Neural crest cell (in vitro differentiated cells): ENCODE measurements around the gene UBE2I. TPM values are rescaled to one million over a fixed set of nuclear protein-coding genes. Genes with fewer than 3 reads are reported as not detected.

Source experiments
- DNase-seq: peaks from one replicate; pipeline ENCODE4 v3.0.0; 2021; ENCODE audit warnings: low read depth, mixed read lengths, low spot score
- H3K27ac Mint-ChIP-seq: one replicate; pipeline ENCODE4 v1.8.0; 2021; ENCODE audit warnings: mild to moderate bottlenecking, mixed read lengths; ENCODE audit not compliant: unreplicated experiment
- H3K27me3 Mint-ChIP-seq: 2 replicates; pipeline ENCODE4 v1.8.0; 2021; ENCODE audit warnings: low read depth, mild to moderate bottlenecking, mixed read lengths
- H3K36me3 Mint-ChIP-seq: 2 replicates; pipeline ENCODE4 v1.8.0; 2021; ENCODE audit warnings: low read depth, mild to moderate bottlenecking, mixed read lengths
- H3K4me1 Mint-ChIP-seq: 2 replicates; pipeline ENCODE4 v1.8.0; 2021; ENCODE audit warnings: mixed read lengths
- H3K4me3 Mint-ChIP-seq: one replicate; pipeline ENCODE4 v1.8.0; 2021; ENCODE audit warnings: mild to moderate bottlenecking, mixed read lengths
- H3K9me3 Mint-ChIP-seq: 2 replicates; pipeline ENCODE4 v1.8.0; 2021; ENCODE audit warnings: mixed read lengths
- CTCF ChIP-seq: fragments of 200-600 bp; sonication (generic); conservative IDR thresholded peaks from 2 replicates; pipeline ENCODE4 v1.5.0; 2021; ENCODE audit warnings: antibody characterized with exemption, mild to moderate bottlenecking
- total RNA-seq: library from RNA; stranded (reverse); gene quantifications from 2 replicates; pipeline ENCODE4 v1.2.1, GENCODE V29; 2021

Gene UBE2I
- total RNA-seq, 1 donor from 2014 or later = 301 TPM

GRCh38 chr16:1310832-1311200 is 1.4 kb downstream of the UBE2I start:
- Mint-ChIP-seq H3K9me3 (no peaks in the 10 kb centered on the region), H3K27ac (peak overlapping the region; percentile 99), H3K4me1 (peaks cover 14% of the 10 kb centered on the region), H3K36me3 (peaks cover 5% of the 10 kb centered on the region), H3K4me3 (peak overlapping the region; percentile 98), H3K27me3 (peaks cover 9% of the 10 kb centered on the region)
- TF ChIP-seq CTCF = no peak
- DNase-seq = no peak

- H3K27me3 Mint-ChIP-seq = peaks cover 9% of the 10 kb centered on the region
- H3K36me3 Mint-ChIP-seq = peaks cover 8% of the 10 kb centered on the region
- no peak for TF ChIP-seq CTCF
- H3K27ac Mint-ChIP-seq = peak overlapping the region; percentile 99
- H3K4me3 Mint-ChIP-seq = peak overlapping the region; percentile 98
- DNase-seq = no peak
- peaks cover 14% of the 10 kb centered on the region for H3K4me1 Mint-ChIP-seq
- no peaks in the 10 kb centered on the region for H3K9me3 Mint-ChIP-seq
These were observed 1.8 kb downstream of the UBE2I start for GRCh38 chr16:1311212-1311737.

GRCh38 chr16:1311738-1312466 is 2.5 kb downstream of the UBE2I start:
- TF ChIP-seq CTCF = no peak
- H3K4me3 Mint-ChIP-seq = peak overlapping the region; percentile 98
- no peak overlapping the region for H3K27ac Mint-ChIP-seq
- H3K27me3 Mint-ChIP-seq = peaks cover 9% of the 10 kb centered on the region
- H3K9me3 Mint-ChIP-seq = no peaks in the 10 kb centered on the region
- H3K36me3 Mint-ChIP-seq = peaks cover 9% of the 10 kb centered on the region
- no peak for DNase-seq
- peaks cover 14% of the 10 kb centered on the region for H3K4me1 Mint-ChIP-seq

- DNase-seq = no peak
- H3K4me3 Mint-ChIP-seq = peak overlapping the region; percentile 82
- H3K9me3 Mint-ChIP-seq = no peaks in the 10 kb centered on the region
- H3K27me3 Mint-ChIP-seq = peaks cover 9% of the 10 kb centered on the region
- TF ChIP-seq CTCF = no peak
- peaks cover 14% of the 10 kb centered on the region for H3K4me1 Mint-ChIP-seq
- H3K36me3 Mint-ChIP-seq = peaks cover 12% of the 10 kb centered on the region
- H3K27ac Mint-ChIP-seq = no peak overlapping the region
These were observed 3.0 kb downstream of the UBE2I start for GRCh38 chr16:1312467-1312816.

- H3K36me3 Mint-ChIP-seq = peaks cover 16% of the 10 kb centered on the region
- peaks cover 14% of the 10 kb centered on the region for H3K4me1 Mint-ChIP-seq
- no peak for DNase-seq
- H3K27me3 Mint-ChIP-seq = peaks cover 9% of the 10 kb centered on the region
- TF ChIP-seq CTCF = no peak
- peak overlapping the region; percentile 82 for H3K4me3 Mint-ChIP-seq
- no peaks in the 10 kb centered on the region for H3K9me3 Mint-ChIP-seq
- H3K27ac Mint-ChIP-seq = no peak overlapping the region
These were observed 3.5 kb downstream of the UBE2I start for GRCh38 chr16:1312903-1313302.
